NB4 (cell line): Measurements from ENCODE around the gene MST1.

Experiments used
- DNase-seq: peaks from one replicate; pipeline ENCODE4 v3.0.0; 2010; ENCODE audit warnings: low read depth
- H3K4me3 ChIP-seq: one replicate; pipeline ENCODE4 v1.5.1; 2011; ENCODE audit warnings: mild to moderate bottlenecking, low read depth, low read length, moderate library complexity
- CTCF ChIP-seq: IDR thresholded peaks from one replicate; pipeline ENCODE4 v1.5.1; 2012; ENCODE audit warnings: low read depth, low read length
- MAX ChIP-seq: IDR thresholded peaks from 2 replicates; pipeline ENCODE4 v1.6.1; 2011; ENCODE audit warnings: low read depth, low read length
- MYC ChIP-seq: IDR thresholded peaks from 2 replicates; pipeline ENCODE4 v1.6.1; 2011; ENCODE audit warnings: low read depth, low read length
- POLR2A ChIP-seq: IDR thresholded peaks from 2 replicates; pipeline ENCODE4 v1.6.1; 2011; ENCODE audit warnings: mild to moderate bottlenecking; ENCODE audit not compliant: insufficient read length; ENCODE audit errors: extremely low read depth

MST1 gene

GRCh38 chr3:49642708-49643145 is 46.5 kb downstream of the MST1 start:
- TF ChIP-seq MAX, result no peak
- no peak for TF ChIP-seq POLR2A
- TF ChIP-seq CTCF, result no peak
- no peak for TF ChIP-seq MYC
- H3K4me3 ChIP-seq, result no peak overlapping the region
- no peak for DNase-seq

- TF ChIP-seq MAX (no peak), MYC (no peak), POLR2A (no peak), CTCF (no peak)
- H3K4me3 ChIP-seq, result no peak overlapping the region
- DNase-seq, result no peak
Measured at GRCh38 chr3:49641921-49642707, 47.2 kb downstream of the MST1 start.

GRCh38 chr3:49641292-49641691 is 48.0 kb downstream of the MST1 start:
- TF ChIP-seq MYC, result no peak
- TF ChIP-seq POLR2A, result no peak
- no peak for TF ChIP-seq MAX
- TF ChIP-seq CTCF, result no peak
- H3K4me3 ChIP-seq, result no peak overlapping the region
- DNase-seq, result no peak

GRCh38 chr3:49639551-49639950 is 49.7 kb downstream of the MST1 start:
- no peak overlapping the region for H3K4me3 ChIP-seq
- no peak for DNase-seq
- no peak for TF ChIP-seq CTCF
- TF ChIP-seq MAX, result no peak
- TF ChIP-seq POLR2A, result no peak
- no peak for TF ChIP-seq MYC

- no peak for TF ChIP-seq POLR2A
- H3K4me3 ChIP-seq, result no peak overlapping the region
- peak; percentile 57 for DNase-seq
Measured at GRCh38 chr3:49638445-49638844, 50.8 kb downstream of the MST1 start.

- no peak for TF ChIP-seq MAX
- TF ChIP-seq CTCF, result no peak
- no peak for TF ChIP-seq MYC
- TF ChIP-seq POLR2A, result no peak
- no peak for DNase-seq
- H3K4me3 ChIP-seq, result no peak overlapping the region
Measured at GRCh38 chr3:49636883-49637609, 52.2 kb downstream of the MST1 start.
